GM18502 (cell line): ENCODE results near the gene GREB1.
A peak's percentile ranks its signal among the peaks of the same experiment; 100 is the strongest.

Experiments used
- ATAC-seq: cut with Tn5 transposase; IDR thresholded peaks from one replicate; pipeline ENCODE4 v1.9.1; 2021; ENCODE audit warnings: mild to moderate bottlenecking; ENCODE audit not compliant: unreplicated experiment, poor library complexity

GREB1 gene

DNA sequence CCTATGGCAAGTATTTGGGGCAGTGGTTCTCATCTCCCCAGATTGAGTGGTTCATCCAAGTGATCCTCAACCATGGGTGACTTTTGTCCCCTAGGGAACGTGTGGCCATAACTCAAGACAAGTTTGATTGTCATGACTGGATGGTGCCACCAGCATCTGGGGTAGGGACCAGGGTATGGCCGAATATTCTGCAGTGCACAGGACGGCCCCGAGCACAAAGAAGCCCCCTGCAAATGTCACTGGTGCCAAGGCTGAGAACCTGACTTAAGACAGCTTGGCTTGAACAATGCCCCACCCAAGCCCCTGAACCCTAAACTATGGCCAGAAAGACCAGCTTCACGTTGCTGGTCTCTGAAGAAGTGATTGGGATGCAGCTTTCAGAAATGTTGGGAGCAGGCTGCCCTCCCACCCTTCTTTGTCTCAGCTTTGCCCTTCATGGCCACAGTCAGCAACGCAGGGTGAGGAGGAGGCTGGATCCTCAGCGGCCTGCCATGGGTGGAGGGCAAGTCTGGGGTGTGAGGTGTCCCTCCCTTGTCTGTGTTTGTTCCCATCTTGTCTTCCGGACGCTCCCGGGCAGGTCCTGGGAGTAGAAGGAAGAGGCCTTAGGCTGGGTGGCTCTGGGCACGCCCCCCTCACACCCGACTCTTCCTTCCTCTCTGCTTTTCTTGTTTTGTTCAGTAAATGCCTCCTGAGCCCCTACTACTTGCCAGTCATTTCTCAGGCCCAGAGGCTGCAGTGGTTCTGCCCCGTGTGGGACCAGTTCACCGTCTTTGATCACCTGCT is 43.4 kb downstream of the GREB1 start:
- ATAC-seq: no peak

DNA sequence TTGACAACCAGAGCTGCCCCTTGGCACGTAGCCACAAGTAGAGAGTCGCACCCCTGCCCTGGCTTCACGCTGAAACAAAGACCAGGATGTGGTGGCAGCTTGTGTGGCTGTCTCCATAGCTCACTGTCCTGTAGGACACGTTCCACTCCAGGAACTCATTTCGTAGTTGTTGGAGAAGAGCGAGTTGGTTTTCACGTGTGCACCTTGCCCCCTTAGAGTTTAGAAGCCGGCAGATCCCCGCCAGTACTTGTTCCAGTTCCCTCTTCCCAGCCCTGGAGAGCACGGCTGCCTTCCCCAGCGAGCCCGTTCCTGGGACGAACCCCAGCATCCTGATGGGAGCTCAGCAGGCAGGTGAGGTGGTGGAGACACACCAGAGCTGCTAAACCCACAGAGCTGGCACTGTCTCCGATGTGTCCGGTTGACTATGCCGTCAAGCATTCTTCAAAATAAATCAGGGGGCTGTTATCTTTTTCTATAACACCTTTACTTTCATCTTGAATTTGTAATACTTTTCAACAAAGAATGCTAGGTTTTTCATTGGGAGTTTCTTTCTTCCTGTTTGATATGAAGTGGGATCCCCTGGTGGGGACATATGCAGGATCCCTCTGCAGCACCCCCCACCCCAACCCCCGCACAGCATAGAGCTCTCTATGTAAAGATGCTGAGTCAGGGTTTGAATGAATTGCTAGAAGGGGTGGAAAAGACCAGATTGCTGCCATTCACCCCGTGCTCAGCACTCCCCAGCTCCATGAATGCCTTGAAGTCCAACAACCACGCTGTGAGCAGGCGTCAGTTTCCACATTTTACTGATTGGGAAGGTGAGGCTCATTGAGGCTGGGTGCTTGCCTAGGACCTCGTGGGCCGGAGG is 44.5 kb downstream of the GREB1 start:
- ATAC-seq: no peak

DNA sequence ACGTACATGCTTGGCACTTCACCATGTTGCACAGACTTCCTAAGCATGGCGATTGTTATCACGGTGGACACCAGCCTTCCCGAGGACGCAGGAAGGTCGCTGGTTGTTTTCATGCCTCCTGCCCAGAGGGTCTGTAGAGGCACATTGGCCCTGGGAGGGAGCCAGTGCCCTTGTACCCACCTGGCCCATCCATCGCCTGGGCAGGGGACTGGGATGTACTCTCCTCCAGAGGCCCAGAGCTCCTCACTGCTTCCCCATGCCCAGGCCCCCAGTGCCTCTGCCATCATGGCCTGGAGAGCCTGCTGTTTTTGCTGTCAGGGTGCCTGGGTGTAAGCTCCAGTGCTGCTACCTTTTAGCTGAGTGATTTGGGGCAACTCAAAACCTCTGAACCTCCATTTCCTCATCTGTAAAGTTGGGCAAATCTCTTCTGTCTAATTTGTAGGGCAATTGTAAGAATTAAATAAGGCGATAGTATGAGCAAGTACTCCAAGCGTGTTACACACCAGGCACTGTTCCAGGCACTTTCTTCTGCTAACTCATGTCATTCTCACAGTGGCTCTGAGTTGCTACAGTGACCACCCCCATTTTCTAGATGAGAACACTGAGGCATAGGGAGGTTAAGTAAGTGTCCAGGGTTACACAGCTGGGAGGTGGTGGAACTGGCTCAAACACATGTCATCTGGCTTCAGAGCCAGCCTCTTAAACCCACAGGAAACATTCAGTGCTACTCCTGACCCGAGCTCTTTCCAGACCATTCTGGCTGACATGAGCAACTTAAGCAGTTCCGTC is 45.3 kb downstream of the GREB1 start:
- no peak for ATAC-seq

DNA sequence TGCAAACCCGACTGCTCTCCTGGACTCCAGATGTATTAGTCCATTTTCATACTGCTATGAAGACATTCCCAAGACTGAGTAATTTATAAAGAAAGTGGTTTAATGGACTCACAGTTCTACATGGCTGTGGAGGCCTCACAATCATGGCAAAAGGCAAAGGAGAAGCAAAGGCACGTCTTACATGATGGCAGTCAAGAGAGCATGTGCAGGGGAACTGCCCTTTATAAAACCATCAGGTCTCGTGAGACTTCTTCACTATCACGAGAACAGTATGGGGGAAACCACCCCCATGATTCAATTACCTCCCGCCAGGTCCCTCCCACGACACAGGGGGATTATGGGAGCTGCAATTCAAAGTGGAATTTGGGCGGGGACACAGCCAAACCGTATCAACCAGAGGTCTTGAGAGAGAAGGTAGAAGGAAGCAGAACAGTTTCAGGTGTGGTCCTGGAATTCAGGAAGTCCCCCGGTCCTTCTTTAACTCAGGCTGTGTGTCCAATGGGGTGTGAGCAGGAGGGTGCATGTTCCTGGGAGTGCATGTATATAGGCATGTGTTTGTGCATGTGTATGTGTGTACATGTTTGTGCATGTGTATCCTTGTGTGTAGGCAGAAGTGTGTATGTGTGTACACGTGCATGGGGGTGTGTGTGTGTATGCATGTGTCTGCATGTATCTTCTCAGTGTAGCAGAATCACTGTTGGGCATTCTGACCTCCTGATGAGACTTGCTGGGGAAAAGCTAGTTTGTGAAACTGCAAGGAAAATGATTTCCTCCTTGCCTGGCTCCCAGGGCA is 46.2 kb downstream of the GREB1 start:
- no peak for ATAC-seq

DNA sequence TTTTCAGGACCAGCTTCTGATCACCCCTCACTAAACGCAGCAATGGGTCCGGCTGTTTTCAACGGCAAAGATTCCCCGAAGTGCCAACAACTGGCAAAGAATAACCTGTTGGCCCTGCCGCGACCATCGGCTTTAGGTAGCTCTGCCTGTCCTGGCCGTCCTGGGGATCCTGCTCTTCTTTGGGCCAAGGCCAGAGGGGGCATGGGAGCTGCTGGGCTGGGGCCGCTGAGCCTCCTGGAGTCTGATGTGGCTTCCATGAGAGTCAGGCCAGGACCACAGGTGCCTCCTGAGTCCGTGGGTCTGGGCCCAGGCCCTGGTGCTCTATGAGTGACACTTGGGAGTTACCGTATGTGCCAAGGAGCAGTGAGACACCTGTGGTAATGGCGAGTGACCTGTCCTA is 46.9 kb downstream of the GREB1 start:
- no peak for ATAC-seq

DNA sequence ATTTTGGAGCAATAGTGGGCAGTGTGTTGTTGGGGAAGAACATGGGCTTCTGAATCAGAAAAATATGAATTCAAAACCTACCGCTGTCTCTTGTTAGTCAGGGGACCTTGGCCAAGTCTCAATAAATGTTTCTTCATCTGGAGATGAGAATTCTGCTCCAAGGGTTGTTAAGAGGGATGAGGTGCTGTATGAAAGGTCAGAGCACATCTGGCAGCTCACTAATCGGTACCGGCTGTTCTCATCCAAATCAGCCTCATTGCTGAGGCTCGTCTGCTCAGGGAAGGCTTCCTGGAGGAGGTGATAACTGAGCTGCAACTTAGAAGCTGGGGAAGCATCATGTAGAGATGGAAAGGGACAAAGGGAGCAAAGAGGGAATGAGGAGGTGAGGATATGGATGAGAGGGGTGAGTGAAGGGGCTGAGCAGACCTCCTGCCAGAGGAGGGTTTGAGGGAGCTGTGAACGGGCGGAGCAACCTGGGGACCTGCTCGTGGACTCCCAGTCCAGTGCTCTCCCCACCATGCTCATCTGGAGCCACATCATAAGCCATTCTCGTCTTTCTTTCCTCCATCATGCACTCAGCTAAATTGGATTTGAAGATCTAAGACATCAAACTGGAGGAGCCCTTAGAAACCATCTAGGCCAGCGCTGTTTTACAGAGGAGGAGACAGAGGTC is 47.4 kb downstream of the GREB1 start:
- ATAC-seq: no peak

DNA sequence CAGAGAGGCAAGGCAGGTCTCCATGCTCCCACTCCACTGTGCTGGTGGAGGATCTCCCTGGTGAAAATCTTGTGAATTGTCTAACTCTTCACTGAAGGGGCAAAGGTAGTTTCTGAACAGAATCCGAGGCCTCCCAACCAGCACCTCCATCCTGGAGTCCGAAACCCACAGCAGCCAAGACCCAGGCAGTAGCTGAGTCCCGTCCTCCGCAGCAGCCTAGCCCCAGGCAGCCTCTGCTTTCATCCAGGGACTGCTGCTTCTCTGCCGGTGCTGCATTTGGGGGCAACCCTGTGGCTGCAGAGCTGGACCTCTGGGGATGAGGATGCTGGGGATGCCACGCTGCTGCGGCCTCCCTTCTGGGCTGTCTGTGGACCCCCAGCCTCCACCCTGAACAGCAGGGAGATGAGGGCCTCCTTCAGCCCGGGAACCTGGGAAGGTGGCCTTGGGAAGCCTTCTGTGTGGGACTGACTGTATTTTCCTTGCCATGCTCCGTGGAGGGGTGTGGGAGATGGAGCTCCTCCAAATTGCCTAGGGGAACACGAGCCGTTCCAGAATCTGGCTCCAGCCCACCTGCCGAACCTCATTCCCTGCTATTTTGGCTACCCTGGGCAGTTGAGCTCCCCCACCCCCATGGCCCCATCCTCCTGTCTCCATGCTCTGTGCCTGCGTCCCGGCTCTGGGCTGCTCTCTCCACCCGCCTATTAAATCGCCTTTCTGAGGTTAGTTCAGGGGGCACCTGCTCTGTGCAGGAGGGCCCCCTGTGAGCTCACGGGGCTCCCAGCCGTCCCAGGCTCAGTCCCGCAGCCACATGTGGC is 48.2 kb downstream of the GREB1 start:
- no peak for ATAC-seq

DNA sequence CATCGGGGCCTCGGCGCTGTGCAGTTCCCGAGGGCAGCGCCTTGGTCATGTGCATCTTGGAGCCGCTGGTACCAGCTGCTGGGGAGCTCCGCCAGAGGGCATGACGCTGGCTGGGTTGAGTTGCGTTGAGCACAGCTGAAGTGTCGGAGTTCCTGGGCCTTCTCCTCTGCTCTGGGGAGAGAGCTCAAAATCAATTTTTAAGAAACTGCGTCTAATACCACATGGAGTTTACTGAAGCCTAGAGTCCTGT is 48.7 kb downstream of the GREB1 start:
- no peak for ATAC-seq

DNA sequence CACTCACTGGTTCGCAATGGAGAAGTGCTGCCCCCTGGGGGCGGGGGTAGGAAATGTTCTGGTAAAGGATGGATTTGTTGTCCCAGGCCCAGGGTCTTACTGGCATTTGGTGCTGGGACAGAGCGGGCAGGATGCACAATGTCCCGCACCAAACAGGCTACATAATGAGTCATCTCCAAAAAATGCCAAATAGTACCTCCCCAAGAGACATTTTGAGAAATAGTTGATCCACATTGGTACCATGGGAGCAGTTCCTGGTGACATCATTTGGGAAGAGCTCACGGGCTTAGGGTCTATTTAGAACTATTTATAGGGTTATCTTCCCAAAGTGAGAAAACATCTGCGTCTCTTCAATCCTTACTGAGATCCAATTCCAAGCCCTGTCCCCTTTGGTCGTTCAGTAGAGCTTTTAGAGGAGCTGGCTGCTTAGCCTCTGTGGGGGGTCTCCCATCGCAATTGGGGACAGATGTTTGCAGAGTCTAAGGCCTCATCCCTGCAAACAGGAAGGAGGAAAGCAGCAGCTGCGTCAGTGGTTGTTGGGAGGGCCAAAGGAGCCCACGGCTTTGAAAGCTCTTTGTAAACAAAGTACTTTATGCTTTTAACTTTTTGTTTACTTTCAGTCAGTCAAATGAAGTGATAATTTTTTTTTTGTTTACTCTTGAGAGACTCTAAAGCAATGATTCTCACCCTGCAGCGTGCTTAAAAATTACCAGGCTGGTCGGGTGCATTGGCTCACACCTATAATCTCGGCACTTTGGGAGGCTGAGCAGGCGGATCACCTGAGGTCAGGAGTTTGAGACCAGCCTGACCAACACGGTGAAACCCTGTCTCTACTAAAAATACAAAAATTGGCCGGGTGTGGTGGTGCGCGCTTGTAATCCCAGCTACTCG is 49.3 kb downstream of the GREB1 start:
- ATAC-seq: no peak

DNA sequence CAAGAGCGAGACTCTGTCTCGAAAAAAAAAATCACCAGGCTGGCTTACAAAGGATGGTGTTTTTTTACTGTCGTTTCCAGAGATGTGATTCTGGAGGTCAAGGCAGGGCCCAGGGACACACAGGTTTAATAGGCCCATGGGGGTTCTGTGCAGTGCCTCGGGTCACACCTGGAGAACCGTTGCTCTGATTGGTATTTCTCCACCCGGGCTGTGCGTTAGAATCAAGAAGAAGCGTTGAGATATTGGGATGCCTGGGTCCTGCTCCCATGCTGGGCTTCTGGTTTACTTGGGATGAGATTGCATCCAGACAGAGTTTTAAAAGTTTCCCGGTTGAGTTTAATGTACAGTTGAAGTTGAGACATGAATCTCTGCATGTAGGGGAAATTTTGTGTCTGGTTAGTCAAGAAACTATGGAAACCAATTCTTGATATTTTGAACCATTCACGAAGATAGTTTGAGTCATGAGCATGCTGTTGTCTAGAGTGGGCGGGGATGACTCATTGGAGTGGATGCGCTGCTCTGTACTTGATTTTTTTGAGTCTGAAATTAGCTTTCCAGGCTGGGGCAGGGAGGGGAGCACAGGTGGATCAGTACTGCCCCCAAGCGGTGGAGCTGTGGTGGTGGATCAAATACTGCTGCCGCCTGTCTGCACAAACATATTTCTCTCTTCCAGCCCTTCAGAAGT is 50.1 kb downstream of the GREB1 start:
- peak; percentile 88 for ATAC-seq

DNA sequence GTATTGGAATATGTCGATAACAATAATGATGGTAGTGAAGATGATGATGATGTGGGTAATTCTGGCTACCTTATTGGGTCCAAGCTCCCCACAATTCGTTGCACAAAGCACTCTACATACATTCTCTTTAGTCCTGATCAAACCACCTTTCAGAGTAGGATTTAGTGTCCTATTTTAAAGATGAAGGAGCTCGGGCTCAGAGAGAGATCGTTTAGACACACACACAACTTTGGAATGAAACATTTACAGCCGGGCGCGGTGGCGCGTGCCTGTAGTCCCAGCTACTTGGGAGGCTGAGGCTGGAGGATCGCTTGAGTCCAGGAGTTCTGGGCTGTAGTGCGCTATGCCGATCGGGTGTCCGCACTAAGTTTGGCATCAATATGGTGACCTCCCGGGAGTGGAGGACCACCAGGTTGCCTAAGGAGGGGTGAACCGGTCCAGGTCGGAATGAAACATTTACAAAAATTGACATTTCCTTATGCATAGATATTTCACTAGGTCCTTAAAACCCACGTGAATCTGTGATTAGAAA is 50.7 kb downstream of the GREB1 start:
- no peak for ATAC-seq

DNA sequence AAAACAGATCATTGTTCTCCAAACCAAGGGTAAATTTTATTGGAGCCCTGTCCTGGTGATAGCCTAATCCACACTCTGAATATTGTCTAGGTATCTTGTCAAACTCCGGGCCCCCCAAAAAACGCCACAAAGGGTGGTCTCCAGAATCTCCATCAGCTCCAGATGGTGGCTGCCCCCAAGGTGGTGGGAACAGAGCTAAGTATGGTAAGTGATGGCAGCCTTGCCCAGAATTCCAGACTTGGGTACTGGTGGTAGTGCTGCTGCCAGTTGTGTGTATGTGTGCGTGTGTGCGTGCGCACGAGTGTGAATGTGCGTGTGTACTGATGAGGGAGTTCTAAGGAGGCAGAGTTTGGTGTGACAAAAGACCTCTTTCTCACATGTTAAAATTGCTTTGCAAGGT is 51.2 kb downstream of the GREB1 start:
- no peak for ATAC-seq

DNA sequence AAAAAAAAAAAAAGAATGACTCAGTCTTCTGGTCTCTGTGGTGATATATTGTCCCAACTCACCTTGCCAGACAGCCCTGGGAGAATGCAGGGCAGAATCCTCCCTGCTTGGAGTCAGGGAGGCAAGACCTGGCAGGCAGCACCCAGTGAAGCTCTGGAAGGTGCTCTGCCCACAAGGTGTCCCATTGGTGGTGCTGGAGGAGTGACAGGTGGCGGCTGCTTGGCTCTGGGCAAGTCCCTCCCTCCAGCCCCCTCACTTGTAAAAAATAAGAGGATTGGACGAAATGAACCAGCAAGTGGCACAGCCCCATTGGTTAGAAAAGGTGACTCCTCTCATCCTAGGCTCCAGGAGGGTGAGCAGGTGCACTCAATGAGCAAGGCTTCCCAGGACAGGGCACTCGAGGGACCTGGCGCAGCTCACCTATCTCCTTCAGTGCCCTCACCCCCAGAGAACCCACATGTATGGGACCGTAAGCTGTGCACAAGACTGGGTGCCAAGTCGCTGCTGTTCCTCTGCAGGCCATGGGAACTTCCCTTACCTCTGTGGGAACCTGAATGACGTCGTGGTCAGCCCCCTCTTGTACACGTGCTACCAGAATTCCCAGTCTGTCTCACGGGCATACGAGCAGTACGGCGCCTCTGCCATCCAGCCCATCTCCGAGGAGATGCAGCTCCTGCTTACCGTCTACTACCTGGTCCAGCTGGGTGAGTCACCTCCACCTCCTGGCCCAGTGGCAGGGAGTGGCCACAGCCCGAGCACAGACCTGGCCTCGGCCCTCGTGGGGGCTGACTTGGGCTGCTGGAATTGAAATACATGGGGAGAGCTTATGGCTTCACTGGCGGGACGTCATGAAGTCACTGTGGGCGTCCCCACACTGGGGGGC is 54.6 kb downstream of the GREB1 start:
- no peak for ATAC-seq

DNA sequence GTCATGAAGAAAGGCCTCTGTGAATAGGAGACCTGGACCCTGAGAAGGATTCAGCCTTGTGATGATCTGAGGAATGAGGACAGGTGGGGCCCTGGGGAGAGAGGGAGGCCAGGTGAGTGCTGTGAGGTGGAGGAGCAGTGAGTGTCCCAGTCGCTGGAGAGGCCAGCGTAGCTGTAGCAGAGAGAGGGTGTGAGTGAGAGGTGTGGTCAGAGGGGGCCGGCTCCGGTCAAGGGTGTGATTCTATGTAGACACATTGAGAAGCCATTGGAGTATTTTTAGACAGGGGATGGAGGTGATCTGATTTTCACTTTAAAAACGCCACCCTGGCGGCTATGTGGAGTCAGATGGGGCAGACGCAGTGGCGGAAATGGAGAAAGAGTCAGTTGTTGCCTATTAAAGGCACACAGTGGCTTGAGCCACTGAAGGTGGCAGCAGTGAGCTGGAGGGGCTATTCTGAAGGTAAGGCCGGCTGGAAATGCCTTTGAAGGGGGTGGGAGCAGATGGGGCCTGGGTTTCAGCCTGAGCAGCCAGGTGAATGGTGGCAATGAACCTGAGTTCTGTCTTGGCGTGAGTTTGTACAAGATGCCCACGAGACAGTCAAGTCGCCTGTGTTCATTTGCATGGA is 55.6 kb downstream of the GREB1 start:
- no peak for ATAC-seq

DNA sequence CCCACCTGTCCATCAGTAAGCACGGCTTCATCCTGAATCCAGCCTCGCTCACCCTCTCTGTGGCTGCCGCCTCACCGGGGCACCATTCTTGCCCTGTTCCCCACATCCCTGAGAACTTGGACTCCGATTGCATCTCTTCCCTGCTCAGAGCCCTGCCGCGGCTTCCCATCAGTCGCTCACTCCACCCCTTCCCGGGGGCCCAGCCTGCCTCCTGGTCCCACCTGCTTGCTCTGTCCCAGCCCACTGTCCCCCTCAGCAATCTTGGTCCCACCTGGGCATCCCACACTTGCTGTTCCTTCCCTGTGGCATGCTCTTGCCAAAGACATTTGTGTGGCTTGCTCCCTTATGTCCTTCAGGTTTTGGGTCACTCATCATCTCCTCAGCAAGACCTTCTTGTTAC is 56.3 kb downstream of the GREB1 start:
- ATAC-seq: no peak

DNA sequence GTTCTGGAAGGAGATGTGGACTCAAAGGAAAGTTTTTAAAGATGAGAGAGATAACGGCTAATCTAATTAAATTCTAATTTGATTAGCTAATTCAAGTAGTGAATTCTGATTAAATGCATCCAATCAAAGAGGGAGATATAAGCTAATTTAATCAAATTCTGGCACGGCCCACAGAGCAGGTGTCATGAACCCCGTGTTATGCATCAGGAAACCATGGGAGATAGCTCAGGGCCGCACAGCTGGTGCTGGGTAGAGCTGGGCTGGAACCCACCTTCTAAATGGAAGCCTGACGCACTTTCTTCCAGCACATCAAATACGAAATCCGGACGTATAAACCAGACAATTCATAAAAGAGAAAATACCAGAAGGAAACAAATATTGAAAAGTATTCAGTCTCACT is 57.2 kb downstream of the GREB1 start:
- ATAC-seq: no peak
